ENCODE measurements around the gene COL23A1. TPM values are rescaled to one million over a fixed set of nuclear protein-coding genes. Genes with fewer than 3 reads are reported as not detected.

COL23A1 gene
- total and polyA plus RNA-seq, 3 experiments from 2014 or later = 0.20 to 0.28 TPM; not detected in 1

- H3K4me3 ChIP-seq (ENCODE audit: low read length) = no peak overlapping the region
- CTCF ChIA-PET = no interaction called here
These were observed 159.0 kb downstream of the COL23A1 start for GRCh38 chr5:178431063-178431781.

GRCh38 chr5:178430186-178431062, 159.8 kb downstream of the COL23A1 start:
- no peak overlapping the region for H3K27ac ChIP-seq (ENCODE audit: low read depth, low read length)
- Mint-ChIP-seq H3K9me3 (no peaks in the 10 kb centered on the region), H3K4me1 (no peaks in the 10 kb centered on the region), H3K36me3 (peaks cover 0 to 3% (median 0%) of the 10 kb centered on the region in 3 donors), H3K27ac (peak overlapping the region in 1 of 8 donors; percentile 48), H3K27me3 (peaks cover 9 to 17% of the 10 kb centered on the region in 2 donors), H3K4me3 (no peak overlapping the region)
- no peaks in the 10 kb centered on the region for H3K36me3 ChIP-seq (ENCODE audit: insufficient read depth, low read length)
- CTCF ChIA-PET = no interaction called here
- POLR2A ChIA-PET = no interaction called here
- H3K9me3 ChIP-seq (ENCODE audit: low read length) = no peaks in the 10 kb centered on the region
- H3K27me3 ChIP-seq (ENCODE audit: insufficient read depth, low read length, poor library complexity, severe bottlenecking) = no peaks in the 10 kb centered on the region
- no peak for DNase-seq
- H3K4me3 ChIP-seq (ENCODE audit: low read length) = no peak overlapping the region
- H3K4me1 ChIP-seq (ENCODE audit: insufficient read depth, low read length) = no peaks in the 10 kb centered on the region

More at GRCh38 chr5:178431063-178431781, 159.0 kb downstream of the COL23A1 start:
- Histone ChIP-seq H3K27ac (ENCODE audit: low read depth, low read length) (no peak overlapping the region), H3K9me3 (ENCODE audit: low read length) (no peaks in the 10 kb centered on the region), H3K36me3 (ENCODE audit: insufficient read depth, low read length) (no peaks in the 10 kb centered on the region), H3K27me3 (ENCODE audit: insufficient read depth, low read length, poor library complexity, severe bottlenecking) (no peaks in the 10 kb centered on the region), H3K4me1 (ENCODE audit: insufficient read depth, low read length) (no peaks in the 10 kb centered on the region)
- Mint-ChIP-seq H3K4me1 (no peaks in the 10 kb centered on the region), H3K4me3 (no peak overlapping the region), H3K9me3 (no peaks in the 10 kb centered on the region), H3K27me3 (peaks cover 12 to 22% of the 10 kb centered on the region in 2 donors), H3K36me3 (peaks cover 0 to 3% (median 0%) of the 10 kb centered on the region in 3 donors), H3K27ac (no peak overlapping the region)
- no peak for DNase-seq
- POLR2A ChIA-PET = no interaction called here

GRCh38 chr5:178429491-178430185, 160.6 kb downstream of the COL23A1 start:
- H3K4me1 Mint-ChIP-seq = no peaks in the 10 kb centered on the region
- CTCF ChIA-PET = no interaction called here
- POLR2A ChIA-PET = no interaction called here

GRCh38 chr5:178429156-178429468, 161.1 kb downstream of the COL23A1 start:
- Histone ChIP-seq H3K27me3 (ENCODE audit: insufficient read depth, low read length, poor library complexity, severe bottlenecking) (no peaks in the 10 kb centered on the region), H3K4me3 (ENCODE audit: low read length) (no peak overlapping the region), H3K36me3 (ENCODE audit: insufficient read depth, low read length) (no peaks in the 10 kb centered on the region), H3K4me1 (ENCODE audit: insufficient read depth, low read length) (no peaks in the 10 kb centered on the region), H3K27ac (ENCODE audit: low read depth, low read length) (no peak overlapping the region), H3K9me3 (ENCODE audit: low read length) (no peaks in the 10 kb centered on the region)
- no peaks in the 10 kb centered on the region for H3K4me1 Mint-ChIP-seq
- POLR2A ChIA-PET = no interaction called here
- no peak for DNase-seq
- CTCF ChIA-PET = no interaction called here
- peaks cover 9 to 15% of the 10 kb centered on the region in 2 donors for H3K27me3 Mint-ChIP-seq
- no peak overlapping the region for H3K4me3 Mint-ChIP-seq
- peaks cover 0 to 3% (median 0%) of the 10 kb centered on the region in 3 donors for H3K36me3 Mint-ChIP-seq
- H3K27ac Mint-ChIP-seq = no peak overlapping the region
- H3K9me3 Mint-ChIP-seq = no peaks in the 10 kb centered on the region

More at GRCh38 chr5:178429491-178430185, 160.6 kb downstream of the COL23A1 start:
- Histone ChIP-seq H3K27me3 (ENCODE audit: insufficient read depth, low read length, poor library complexity, severe bottlenecking) (no peaks in the 10 kb centered on the region), H3K36me3 (ENCODE audit: insufficient read depth, low read length) (no peaks in the 10 kb centered on the region), H3K9me3 (ENCODE audit: low read length) (no peaks in the 10 kb centered on the region), H3K4me3 (ENCODE audit: low read length) (no peak overlapping the region), H3K27ac (ENCODE audit: low read depth, low read length) (no peak overlapping the region), H3K4me1 (ENCODE audit: insufficient read depth, low read length) (no peaks in the 10 kb centered on the region)
- no peak for DNase-seq
- peaks cover 9 to 15% of the 10 kb centered on the region in 2 donors for H3K27me3 Mint-ChIP-seq
- no peak overlapping the region for H3K4me3 Mint-ChIP-seq
- no peak overlapping the region for H3K27ac Mint-ChIP-seq
- no peaks in the 10 kb centered on the region for H3K9me3 Mint-ChIP-seq
- peaks cover 0 to 3% (median 0%) of the 10 kb centered on the region in 3 donors for H3K36me3 Mint-ChIP-seq

GRCh38 chr5:178428341-178429155, 161.6 kb downstream of the COL23A1 start:
- no peaks in the 10 kb centered on the region for H3K9me3 Mint-ChIP-seq
- Histone ChIP-seq H3K9me3 (ENCODE audit: low read length) (no peaks in the 10 kb centered on the region), H3K4me1 (ENCODE audit: insufficient read depth, low read length) (no peaks in the 10 kb centered on the region), H3K4me3 (ENCODE audit: low read length) (no peak overlapping the region), H3K36me3 (ENCODE audit: insufficient read depth, low read length) (no peaks in the 10 kb centered on the region), H3K27me3 (ENCODE audit: insufficient read depth, low read length, poor library complexity, severe bottlenecking) (no peaks in the 10 kb centered on the region), H3K27ac (ENCODE audit: low read depth, low read length) (no peak overlapping the region)
- no peaks in the 10 kb centered on the region for H3K4me1 Mint-ChIP-seq
- H3K27ac Mint-ChIP-seq = no peak overlapping the region
- peaks cover 0 to 3% (median 0%) of the 10 kb centered on the region in 3 donors for H3K36me3 Mint-ChIP-seq
- DNase-seq = no peak
- H3K27me3 Mint-ChIP-seq = peaks cover 8 to 15% of the 10 kb centered on the region in 2 donors
- ChIA-PET POLR2A (no interaction called here), CTCF (no interaction called here)
- H3K4me3 Mint-ChIP-seq = no peak overlapping the region

- Mint-ChIP-seq H3K36me3 (peaks cover 0 to 3% (median 0%) of the 10 kb centered on the region in 3 donors), H3K27ac (no peak overlapping the region)
- no peaks in the 10 kb centered on the region for H3K36me3 ChIP-seq (ENCODE audit: insufficient read depth, low read length)
These were observed 162.5 kb downstream of the COL23A1 start for GRCh38 chr5:178427576-178428197.

GRCh38 chr5:178426326-178427130, 163.7 kb downstream of the COL23A1 start:
- Mint-ChIP-seq H3K27ac (no peak overlapping the region), H3K36me3 (peaks cover 0 to 2% (median 0%) of the 10 kb centered on the region in 3 donors), H3K27me3 (peaks cover 0 to 8% of the 10 kb centered on the region in 2 donors), H3K9me3 (no peaks in the 10 kb centered on the region), H3K4me1 (no peaks in the 10 kb centered on the region), H3K4me3 (no peak overlapping the region)
- no peaks in the 10 kb centered on the region for H3K4me1 ChIP-seq (ENCODE audit: insufficient read depth, low read length)
- ChIA-PET CTCF (no interaction called here), POLR2A (interaction anchor here (0.6 kb wide), 1 partner anchor 46 kb away, joined by 3 read pairs; no protein-coding TSS in a partner anchor)
- H3K27ac ChIP-seq (ENCODE audit: low read depth, low read length) = no peak overlapping the region
- DNase-seq = no peak
- no peaks in the 10 kb centered on the region for H3K9me3 ChIP-seq (ENCODE audit: low read length)
- H3K36me3 ChIP-seq (ENCODE audit: insufficient read depth, low read length) = no peaks in the 10 kb centered on the region
- no peaks in the 10 kb centered on the region for H3K27me3 ChIP-seq (ENCODE audit: insufficient read depth, low read length, poor library complexity, severe bottlenecking)
- no peak overlapping the region for H3K4me3 ChIP-seq (ENCODE audit: low read length)

More at GRCh38 chr5:178427576-178428197, 162.5 kb downstream of the COL23A1 start:
- no peaks in the 10 kb centered on the region for H3K9me3 ChIP-seq (ENCODE audit: low read length)
- no peaks in the 10 kb centered on the region for H3K27me3 ChIP-seq (ENCODE audit: insufficient read depth, low read length, poor library complexity, severe bottlenecking)
- H3K27ac ChIP-seq (ENCODE audit: low read depth, low read length) = no peak overlapping the region
- peaks cover 1 to 15% of the 10 kb centered on the region in 2 donors for H3K27me3 Mint-ChIP-seq
- H3K4me1 ChIP-seq (ENCODE audit: insufficient read depth, low read length) = no peaks in the 10 kb centered on the region
- no peak for DNase-seq
- no peak overlapping the region for H3K4me3 ChIP-seq (ENCODE audit: low read length)
- no peaks in the 10 kb centered on the region for H3K9me3 Mint-ChIP-seq
- CTCF ChIA-PET = no interaction called here
- POLR2A ChIA-PET = interaction anchor here (0.6 kb wide), 1 partner anchor 45 kb away, joined by 3 read pairs; no protein-coding TSS in a partner anchor
- H3K4me3 Mint-ChIP-seq = no peak overlapping the region
- H3K4me1 Mint-ChIP-seq = no peaks in the 10 kb centered on the region
